ENCODE measurements around the gene TICAM2. TPM values are rescaled to one million over a fixed set of nuclear protein-coding genes. Genes with fewer than 3 reads are reported as not detected.
A peak's percentile ranks its signal among the peaks of the same experiment; 100 is the strongest.

TICAM2 gene
- total and polyA plus RNA-seq, 2 of the 8 experiments (the other 6 are each of a cell fraction or from before 2014, with no cell fraction given): 0.02 TPM; not detected in 1

- TF ChIP-seq HDAC2 (IDR thresholded peaks at IDR 0.05; ENCODE audit: borderline replicate concordance in 1 of 2, low read depth in 2 of 2, low read length in 2 of 2) (peak; percentile 91 to 92; a peak in 1 of 4 replicates), CTBP2 (IDR thresholded peaks at IDR 0.05; ENCODE audit: borderline replicate concordance, insufficient read depth, insufficient read length, low read length) (no peak), SRF (IDR thresholded peaks at IDR 0.05; ENCODE audit: low read depth, low read length) (no peak)
These were observed 23.5 kb upstream of the TICAM2 start, which contains the start of gene TMED7 (continued) for GRCh38 chr5:115625579-115626444.

Data from H1 (cell line).